ENCODE data around the gene SULT6B1.
"Not testable (repeated sequence)": the region's sequence is repeated elsewhere in the genome, so short reads cannot be mapped to it uniquely, and the experiment has no call there.

The SULT6B1 gene, protein sequence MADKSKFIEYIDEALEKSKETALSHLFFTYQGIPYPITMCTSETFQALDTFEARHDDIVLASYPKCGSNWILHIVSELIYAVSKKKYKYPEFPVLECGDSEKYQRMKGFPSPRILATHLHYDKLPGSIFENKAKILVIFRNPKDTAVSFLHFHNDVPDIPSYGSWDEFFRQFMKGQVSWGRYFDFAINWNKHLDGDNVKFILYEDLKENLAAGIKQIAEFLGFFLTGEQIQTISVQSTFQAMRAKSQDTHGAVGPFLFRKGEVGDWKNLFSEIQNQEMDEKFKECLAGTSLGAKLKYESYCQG

GRCh38 chr2:37188570-37188969, at the start of gene SULT6B1:
Gene SULT6B1, minus strand, starts transcription at chr2:37188670. Its CDS starts 30 bp downstream, at chr2:37188640.
- DNase-seq (ENCODE audit: low read depth, low spot score): no peak

GRCh38 chr2:37232131-37232933, 43.9 kb upstream of the SULT6B1 start:
- DNase-seq (ENCODE audit: low read depth, low spot score): no peak

DNA sequence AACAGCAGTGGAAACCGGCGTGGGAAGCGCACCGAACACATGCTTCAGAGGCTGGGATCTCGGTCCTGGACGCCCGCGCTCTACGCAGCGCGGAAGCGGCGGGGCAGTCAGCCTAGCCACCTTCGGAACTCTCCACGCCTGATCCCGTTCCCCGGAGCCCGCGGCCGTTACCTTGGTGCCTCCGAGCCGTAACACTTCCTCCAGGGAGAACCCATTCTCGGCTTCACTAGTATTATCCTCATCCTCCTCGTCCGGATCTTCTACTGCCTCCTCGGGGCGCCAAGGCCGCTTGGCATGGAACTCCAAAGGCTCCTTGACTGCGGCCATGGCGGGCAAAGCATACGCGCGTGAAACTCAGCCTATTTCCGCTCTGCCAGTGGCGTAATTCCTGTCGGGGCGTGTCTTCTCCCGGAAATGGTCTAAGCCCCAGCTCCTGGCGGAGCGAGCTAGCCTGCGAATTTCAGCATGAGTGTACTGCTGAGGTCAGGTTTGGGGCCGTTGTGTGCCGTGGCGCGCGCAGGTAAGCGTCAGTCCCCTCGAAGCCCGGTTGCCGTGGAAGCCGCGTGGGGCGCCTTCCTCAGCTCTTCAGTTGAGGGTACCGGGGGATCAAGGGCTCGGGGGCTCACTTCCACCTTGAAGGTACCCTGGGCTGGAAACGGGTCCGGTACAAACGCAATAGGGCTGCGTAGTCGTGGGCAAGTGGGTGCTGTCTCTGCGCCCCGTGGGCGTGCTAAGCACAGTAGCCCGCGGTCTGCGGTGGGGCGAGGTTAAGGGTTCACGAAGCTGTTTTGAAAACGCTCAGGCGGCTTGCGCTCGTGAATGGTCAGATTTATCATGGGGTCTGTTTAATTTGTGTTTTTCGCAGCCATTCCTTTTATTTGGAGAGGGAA, 43.0 kb upstream of the SULT6B1 start, which contains the start of the genes CEBPZ and NDUFAF7:
CEBPZ (minus strand) TSS at position 356 of the 890 bp plus-strand sequence; CDS start at position 327, 29 bp downstream.
NDUFAF7 (plus strand) TSS at position 418 of the 890 bp plus-strand sequence; CDS start at position 466, 48 bp downstream.
- peak; percentile 76 for DNase-seq (ENCODE audit: low read depth, low spot score)

- DNase-seq (ENCODE audit: low read depth, low spot score): no peak
These were observed 42.1 kb upstream of the SULT6B1 start for GRCh38 chr2:37230581-37230980.

- DNase-seq (ENCODE audit: low read depth, low spot score): no peak
These were observed 40.3 kb upstream of the SULT6B1 start for GRCh38 chr2:37228788-37229187.

DNA sequence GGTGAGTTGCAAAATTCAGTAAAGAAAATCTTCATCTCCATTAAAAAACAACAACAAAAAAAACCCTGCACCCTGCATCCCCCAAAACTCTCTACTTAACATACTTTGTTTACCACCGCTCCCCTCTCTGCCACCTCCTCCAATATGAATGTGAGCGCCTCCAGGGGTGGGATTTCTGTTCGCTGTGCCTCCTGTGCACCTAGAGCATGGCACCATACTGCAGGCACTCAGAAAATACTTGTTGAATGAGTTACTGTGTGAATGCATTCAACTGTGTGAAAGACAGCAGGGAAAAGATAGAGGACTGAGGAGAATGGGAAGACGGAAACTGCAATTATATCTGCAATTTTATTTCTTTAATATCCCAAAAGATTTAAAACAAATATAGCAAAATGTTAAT, 38.4 kb upstream of the SULT6B1 start:
- no peak for DNase-seq (ENCODE audit: low read depth, low spot score)

- not testable (repeated sequence) for DNase-seq (ENCODE audit: low read depth, low spot score)
These were observed 36.7 kb upstream of the SULT6B1 start for GRCh38 chr2:37225129-37225528.

DNA sequence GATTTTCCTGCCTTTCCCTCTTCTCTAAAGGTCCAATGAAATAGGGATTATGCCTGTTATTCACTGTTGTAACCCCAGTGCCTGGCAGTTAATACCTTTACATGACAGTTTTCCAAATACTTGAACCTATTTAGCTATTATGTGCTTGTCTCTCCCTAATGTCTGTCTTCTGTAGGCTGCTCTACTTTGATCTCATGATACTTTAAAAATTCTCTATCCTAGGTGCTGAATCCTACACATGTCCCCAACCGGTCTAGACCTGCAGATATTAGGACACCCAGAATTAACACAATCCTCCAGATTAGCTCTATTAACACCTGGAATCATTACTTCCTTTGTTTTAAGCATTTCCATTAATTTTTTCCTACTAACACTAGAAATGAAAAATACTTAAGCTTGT, 35.6 kb upstream of the SULT6B1 start:
- no peak for DNase-seq (ENCODE audit: low read depth, low spot score)

DNA sequence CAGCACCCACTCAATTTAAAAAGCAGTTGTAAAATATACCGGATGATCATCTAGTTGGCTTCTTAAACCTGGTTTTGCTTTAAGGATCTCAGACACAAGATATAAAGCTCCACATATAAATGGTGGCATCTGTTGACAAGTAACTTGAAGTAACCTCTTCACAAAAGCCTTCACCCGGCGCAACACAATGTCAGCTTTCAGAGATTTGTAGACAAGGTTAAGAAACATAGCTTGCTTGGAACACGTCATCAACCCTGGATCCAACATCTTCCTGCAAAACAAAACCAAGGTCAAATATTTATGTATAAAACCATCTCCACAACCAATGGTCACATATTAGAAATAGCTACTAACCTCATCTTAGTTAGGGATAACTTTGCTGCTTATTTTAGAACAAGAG, 34.7 kb upstream of the SULT6B1 start:
- no peak for DNase-seq (ENCODE audit: low read depth, low spot score)

- no peak for DNase-seq (ENCODE audit: low read depth, low spot score)
These were observed 30.6 kb upstream of the SULT6B1 start for GRCh38 chr2:37219046-37219445.

GRCh38 chr2:37215250-37215649, 26.8 kb upstream of the SULT6B1 start:
- no peak for DNase-seq (ENCODE audit: low read depth, low spot score)

DNA sequence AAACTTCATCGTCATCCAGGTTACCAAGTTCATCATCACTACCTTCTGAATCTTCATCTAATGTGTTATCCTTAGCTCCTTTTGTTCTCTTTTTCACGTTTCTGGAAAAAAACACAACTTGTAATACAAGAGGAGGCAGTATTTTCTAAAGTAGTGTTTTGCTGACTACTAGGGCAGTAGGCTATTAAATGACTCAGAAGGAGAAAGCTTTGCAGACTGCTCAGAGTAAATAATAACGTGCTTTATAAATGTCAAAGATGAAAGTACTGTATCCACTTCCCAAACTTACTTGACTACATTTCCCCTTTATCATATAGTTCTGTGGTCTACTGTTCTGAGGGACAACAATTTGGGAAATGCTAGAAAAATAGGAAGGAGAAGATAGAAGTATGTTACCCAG, 23.5 kb upstream of the SULT6B1 start:
- no peak for DNase-seq (ENCODE audit: low read depth, low spot score)

DNA sequence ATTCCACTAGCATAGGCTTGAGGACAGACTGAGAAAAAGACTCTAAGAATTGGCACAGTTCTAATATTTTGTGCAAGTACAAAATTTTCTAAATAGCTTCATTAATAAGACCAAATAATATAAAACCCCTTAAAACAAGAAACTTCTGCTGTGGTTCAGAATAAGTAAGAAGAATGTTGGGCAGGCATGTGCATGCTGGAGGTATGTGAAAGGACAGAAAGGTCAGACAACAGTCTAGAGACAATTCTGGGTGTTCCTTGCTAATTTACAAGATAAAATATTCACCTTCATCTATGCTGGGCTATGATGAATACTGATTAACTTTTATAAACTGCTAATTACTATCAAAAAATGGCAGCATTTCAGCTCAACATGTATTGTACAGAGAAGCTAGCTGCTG, 22.7 kb upstream of the SULT6B1 start:
- DNase-seq (ENCODE audit: low read depth, low spot score): no peak

- not testable (repeated sequence) for DNase-seq (ENCODE audit: low read depth, low spot score)
These were observed 18.3 kb upstream of the SULT6B1 start for GRCh38 chr2:37206760-37207159.

GRCh38 chr2:37205689-37206341, 17.3 kb upstream of the SULT6B1 start:
- DNase-seq (ENCODE audit: low read depth, low spot score): no peak

- not testable (repeated sequence) for DNase-seq (ENCODE audit: low read depth, low spot score)
These were observed 16.7 kb upstream of the SULT6B1 start for GRCh38 chr2:37205071-37205661.

DNA sequence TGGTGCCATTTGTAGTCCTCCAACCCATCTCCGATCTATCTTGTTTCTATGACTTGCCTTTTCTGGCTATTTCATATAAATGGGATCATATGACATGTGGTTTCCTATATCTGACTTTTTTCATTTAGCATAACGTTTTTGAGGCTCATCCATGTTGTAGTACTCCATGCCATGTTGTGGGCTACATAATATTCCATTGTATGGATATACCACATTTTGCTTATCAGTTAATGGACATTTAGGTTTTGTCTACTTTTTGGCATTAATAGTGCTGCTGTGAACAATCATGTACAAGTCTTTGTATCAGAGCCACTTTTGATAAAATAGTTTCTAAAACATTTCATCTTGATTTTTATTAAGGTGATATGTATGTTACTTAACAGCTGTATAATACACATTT, 15.2 kb upstream of the SULT6B1 start:
- DNase-seq (ENCODE audit: low read depth, low spot score): no peak

- no peak for DNase-seq (ENCODE audit: low read depth, low spot score)
These were observed 13.3 kb upstream of the SULT6B1 start for GRCh38 chr2:37201766-37202165.

DNA sequence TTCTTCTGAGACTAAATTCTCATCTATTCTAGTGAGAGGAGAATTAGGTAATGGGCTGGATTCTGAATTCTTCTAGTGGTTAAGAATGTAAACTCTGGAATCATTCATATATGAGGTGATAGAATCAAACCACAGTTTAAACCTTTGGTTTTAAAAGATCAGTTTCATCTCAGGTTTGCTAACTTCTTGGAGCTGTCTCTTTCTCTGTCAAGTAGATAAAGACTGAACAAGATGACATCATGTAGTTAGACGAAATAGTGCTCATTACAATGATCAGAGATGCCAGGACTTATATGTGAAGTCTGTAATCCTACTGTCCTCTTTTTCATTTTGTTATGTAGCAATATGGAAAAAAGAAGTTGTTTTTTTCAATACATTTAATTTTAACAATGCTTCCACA, 12.7 kb upstream of the SULT6B1 start:
- no peak for DNase-seq (ENCODE audit: low read depth, low spot score)

DNA sequence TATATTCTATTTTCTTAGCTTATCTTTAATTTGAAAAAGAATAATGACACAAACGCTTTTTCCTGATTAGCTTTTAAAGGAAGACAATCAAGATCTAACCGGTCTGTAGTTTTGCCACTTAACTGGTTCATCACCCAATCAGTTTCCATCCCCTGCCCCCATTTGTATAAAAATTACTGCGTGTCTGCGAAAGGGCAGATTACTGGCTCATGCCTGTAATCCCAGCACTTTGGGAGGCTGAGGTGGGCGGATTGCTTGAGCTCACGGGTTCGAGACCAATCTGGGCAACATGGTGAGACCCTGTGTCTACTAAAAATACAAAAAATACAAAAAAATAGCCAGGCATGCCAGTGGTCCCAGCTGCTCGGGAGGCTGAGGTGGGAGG, 10.2 kb upstream of the SULT6B1 start:
- no peak for DNase-seq (ENCODE audit: low read depth, low spot score)
